Measurements from ENCODE around the gene PDZRN4.

The PDZRN4 gene

GRCh38 chr12:41213648-41214047 lies 25.5 kb downstream of the PDZRN4 start:
- TF ChIP-seq CTCF (IDR thresholded peaks at IDR 0.05; ENCODE audit: insufficient read depth, low read depth, low read length, missing control alignments) = no peak
- no peak overlapping the region for H3K4me3 ChIP-seq (ENCODE audit: low read length)
- no peak for DNase-seq (ENCODE audit: low read depth)

- no peak overlapping the region for H3K4me3 ChIP-seq (ENCODE audit: low read length)
These were observed 29.6 kb downstream of the PDZRN4 start for GRCh38 chr12:41217727-41218126.

GRCh38 chr12:41220931-41221330 lies 32.8 kb downstream of the PDZRN4 start:
- no peak for TF ChIP-seq CTCF (IDR thresholded peaks at IDR 0.05; ENCODE audit: insufficient read depth, low read depth, low read length, missing control alignments)
- H3K4me3 ChIP-seq (ENCODE audit: low read length) = no peak overlapping the region
- DNase-seq (ENCODE audit: low read depth) = no peak

More at GRCh38 chr12:41217727-41218126, 29.6 kb downstream of the PDZRN4 start:
- no peak for DNase-seq (ENCODE audit: low read depth)
- no peak for TF ChIP-seq CTCF (IDR thresholded peaks at IDR 0.05; ENCODE audit: insufficient read depth, low read depth, low read length, missing control alignments)

- no peak for DNase-seq (ENCODE audit: low read depth)
- H3K4me3 ChIP-seq (ENCODE audit: low read length) = no peak overlapping the region
- TF ChIP-seq CTCF (IDR thresholded peaks at IDR 0.05; ENCODE audit: insufficient read depth, low read depth, low read length, missing control alignments) = no peak
These were observed 33.4 kb downstream of the PDZRN4 start for GRCh38 chr12:41221491-41221890.

GRCh38 chr12:41223600-41223999 lies 35.5 kb downstream of the PDZRN4 start:
- no peak overlapping the region for H3K4me3 ChIP-seq (ENCODE audit: low read length)
- DNase-seq (ENCODE audit: low read depth) = no peak
- TF ChIP-seq CTCF (IDR thresholded peaks at IDR 0.05; ENCODE audit: insufficient read depth, low read depth, low read length, missing control alignments) = no peak

GRCh38 chr12:41224066-41224465 lies 35.9 kb downstream of the PDZRN4 start:
- H3K4me3 ChIP-seq (ENCODE audit: low read length) = no peak overlapping the region
- DNase-seq (ENCODE audit: low read depth) = no peak
- no peak for TF ChIP-seq CTCF (IDR thresholded peaks at IDR 0.05; ENCODE audit: insufficient read depth, low read depth, low read length, missing control alignments)

GRCh38 chr12:41225179-41225578 lies 37.1 kb downstream of the PDZRN4 start:
- no peak for TF ChIP-seq CTCF (IDR thresholded peaks at IDR 0.05; ENCODE audit: insufficient read depth, low read depth, low read length, missing control alignments)
- no peak overlapping the region for H3K4me3 ChIP-seq (ENCODE audit: low read length)
- no peak for DNase-seq (ENCODE audit: low read depth)

Measured in epithelial cell of esophagus (primary cell).